Fibroblast of lung (primary cell): ENCODE measurements around the gene GAL. TPM values are rescaled to one million over a fixed set of nuclear protein-coding genes. Genes with fewer than 3 reads are reported as not detected.
A peak's percentile ranks its signal among the peaks of the same experiment; 100 is the strongest.

Experiments used
- DNase-seq, 2 donors: peaks; one replicate each; pipeline versions ENCODE4 v3.0.0 to v3.0.0-alpha.2; 2010; ENCODE audit warnings: low read depth in 2 of 2
- H2AFZ ChIP-seq: 2 replicates; pipeline ENCODE4 v1.5.1; 2012; ENCODE audit warnings: low read length, control low read depth, inconsistent platforms
- H3K27ac ChIP-seq: 2 replicates; pipeline ENCODE4 v1.5.1; 2011; ENCODE audit warnings: low read length, control low read depth; ENCODE audit not compliant: insufficient read depth
- H3K27me3 ChIP-seq: 2 replicates; pipeline ENCODE4 v1.5.1; 2011; ENCODE audit warnings: mild to moderate bottlenecking, low read length; ENCODE audit not compliant: control insufficient read depth, insufficient read depth
- H3K36me3 ChIP-seq: 2 replicates; pipeline ENCODE4 v1.5.1; 2011; ENCODE audit warnings: low read length; ENCODE audit not compliant: control insufficient read depth, insufficient read depth
- H3K4me1 ChIP-seq: 2 replicates; pipeline ENCODE4 v1.5.1; 2011; ENCODE audit warnings: low read length; ENCODE audit not compliant: control insufficient read depth, insufficient read depth; ENCODE audit errors: extremely low read depth
- H3K4me2 ChIP-seq: 2 replicates; pipeline ENCODE4 v1.5.1; 2011; ENCODE audit warnings: low read length, control low read depth; ENCODE audit not compliant: insufficient read depth; ENCODE audit errors: extremely low read depth
- H3K4me3 ChIP-seq, 4 experiments: fragments of 200-600 bp in 1 of 4; sonication (generic) in 1 of 4; replicated peaks in 1 of 4; 2 replicates each; pipeline ENCODE4 v1.5.1; 2011 to 2016; ENCODE audit warnings: low read length in 4 of 4, low read depth in 3 of 4, mild to moderate bottlenecking in 3 of 4, control low read depth in 2 of 4, inconsistent platforms in 1 of 4, mixed read lengths in 1 of 4; ENCODE audit not compliant: insufficient read depth in 1 of 4; ENCODE audit errors: control extremely low read depth in 1 of 4
- H3K79me2 ChIP-seq: 2 replicates; pipeline ENCODE4 v1.5.1; 2012; ENCODE audit warnings: mild to moderate bottlenecking, low read length, inconsistent platforms; ENCODE audit not compliant: control insufficient read depth, insufficient read depth
- H3K9ac ChIP-seq: 2 replicates; pipeline ENCODE4 v1.5.1; 2011; ENCODE audit warnings: mild to moderate bottlenecking, low read length, control low read depth; ENCODE audit not compliant: insufficient read depth
- H3K9me3 ChIP-seq: 2 replicates; pipeline ENCODE4 v1.5.1; 2012; ENCODE audit warnings: low read depth, low read length; ENCODE audit not compliant: control insufficient read depth, insufficient read depth
- H4K20me1 ChIP-seq: 2 replicates; pipeline ENCODE4 v1.5.1; 2011; ENCODE audit warnings: low read length; ENCODE audit not compliant: control insufficient read depth, insufficient read depth; ENCODE audit errors: extremely low read depth
- EZH2 ChIP-seq: IDR thresholded peaks from 2 replicates; pipeline ENCODE4 v1.5.1; 2012; ENCODE audit warnings: low read length, control low read depth, mild to moderate bottlenecking; ENCODE audit errors: missing control alignments
- polyA plus RNA-seq, 2 donors: library from polyadenylated mRNA; depleted of rRNA in 1 of 2; stranded (reverse) in 1 of 2; unstranded in 1 of 2; fragments of >200 nt; gene quantifications; 2 replicates each; pipeline ENCODE4 v1.2.1, GENCODE V29; 2011 to 2012; ENCODE audit warnings: missing spikeins in 1 of 2
- total RNA-seq: library from RNA; depleted of rRNA; stranded (reverse); fragments of >200 nt; gene quantifications from 2 replicates; pipeline ENCODE4 v1.2.1, GENCODE V29; 2014
- TF ChIP-seq, protein P1 (sequence below), 2 donors: IDR thresholded peaks in 1 of 2; conservative IDR thresholded peaks in 1 of 2; 1 replicate in 1 of 2; 2 replicates in 1 of 2; pipeline ENCODE4 v1.5.1; 2011 to 2012; ENCODE audit warnings: low read length in 2 of 2, control low read depth in 1 of 2, inconsistent platforms in 1 of 2, low read depth in 1 of 2, mild to moderate bottlenecking in 1 of 2

GAL gene
- total and polyA plus RNA-seq, 2 donors (not counting 1 experiment from before 2014, with no cell fraction given): 1.6 to 5.4 TPM

DNA sequence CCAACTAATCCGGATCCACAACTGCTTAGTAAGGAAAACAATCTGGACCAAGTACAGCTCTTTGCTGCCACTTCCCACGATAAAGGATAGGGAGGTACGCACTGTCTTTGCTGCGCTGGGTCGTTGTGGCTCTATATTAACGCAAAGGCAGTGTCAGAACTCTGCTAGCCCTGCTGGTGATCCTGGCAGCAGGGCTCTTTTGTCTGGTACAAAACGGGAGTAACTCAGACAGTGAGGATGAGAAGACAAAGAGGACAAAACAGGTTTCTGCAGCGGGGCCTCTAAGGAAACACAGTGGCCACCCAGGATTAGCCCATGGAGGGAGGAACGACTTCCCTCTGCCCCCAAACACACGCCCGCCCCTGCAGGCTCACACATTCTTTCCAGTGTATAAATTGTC, 26.1 kb downstream of the GAL start:
- no peak for TF ChIP-seq EZH2
- TF ChIP-seq, protein P1, sequence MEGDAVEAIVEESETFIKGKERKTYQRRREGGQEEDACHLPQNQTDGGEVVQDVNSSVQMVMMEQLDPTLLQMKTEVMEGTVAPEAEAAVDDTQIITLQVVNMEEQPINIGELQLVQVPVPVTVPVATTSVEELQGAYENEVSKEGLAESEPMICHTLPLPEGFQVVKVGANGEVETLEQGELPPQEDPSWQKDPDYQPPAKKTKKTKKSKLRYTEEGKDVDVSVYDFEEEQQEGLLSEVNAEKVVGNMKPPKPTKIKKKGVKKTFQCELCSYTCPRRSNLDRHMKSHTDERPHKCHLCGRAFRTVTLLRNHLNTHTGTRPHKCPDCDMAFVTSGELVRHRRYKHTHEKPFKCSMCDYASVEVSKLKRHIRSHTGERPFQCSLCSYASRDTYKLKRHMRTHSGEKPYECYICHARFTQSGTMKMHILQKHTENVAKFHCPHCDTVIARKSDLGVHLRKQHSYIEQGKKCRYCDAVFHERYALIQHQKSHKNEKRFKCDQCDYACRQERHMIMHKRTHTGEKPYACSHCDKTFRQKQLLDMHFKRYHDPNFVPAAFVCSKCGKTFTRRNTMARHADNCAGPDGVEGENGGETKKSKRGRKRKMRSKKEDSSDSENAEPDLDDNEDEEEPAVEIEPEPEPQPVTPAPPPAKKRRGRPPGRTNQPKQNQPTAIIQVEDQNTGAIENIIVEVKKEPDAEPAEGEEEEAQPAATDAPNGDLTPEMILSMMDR (conservative IDR thresholded peaks at IDR 0.05 in 1 of 2, IDR thresholded peaks at IDR 0.05 in 1 of 2; ENCODE audit: low read depth in 1 of 2, low read length in 2 of 2): no peak
- H3K27me3 ChIP-seq: peaks cover 17% of the 10 kb centered on the region

DNA sequence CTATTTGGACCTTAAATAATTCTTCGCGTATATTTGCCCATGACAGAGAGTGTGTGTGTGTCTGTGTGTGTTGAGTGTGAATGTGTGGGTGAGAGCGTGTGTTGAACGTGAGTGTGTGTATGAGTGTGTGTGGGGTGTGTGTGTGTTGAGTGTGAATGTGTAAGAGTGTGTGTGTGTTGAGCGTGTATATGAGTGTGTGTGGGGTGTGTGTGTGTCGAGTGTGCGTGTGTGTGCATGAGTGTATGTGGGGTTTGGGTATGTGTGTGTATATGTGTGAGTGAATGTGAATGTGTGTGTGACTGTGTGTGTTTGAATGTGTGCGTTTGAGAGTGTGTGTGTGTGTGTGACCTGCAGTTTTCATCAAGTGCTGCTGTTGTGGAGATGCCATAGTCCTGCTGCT, 26.8 kb downstream of the GAL start:
- no peaks in the 10 kb centered on the region for H3K9me3 ChIP-seq
- DNase-seq: no peak
- peaks cover 17% of the 10 kb centered on the region for H3K27me3 ChIP-seq
- no peak for TF ChIP-seq EZH2
- TF ChIP-seq, protein P1 (conservative IDR thresholded peaks at IDR 0.05 in 1 of 2, IDR thresholded peaks at IDR 0.05 in 1 of 2; ENCODE audit: low read depth in 1 of 2, low read length in 2 of 2): no peak
- H3K4me3 ChIP-seq: no peak overlapping the region
- no peaks in the 10 kb centered on the region for H3K79me2 ChIP-seq
- H3K27ac ChIP-seq: no peak overlapping the region
- no peaks in the 10 kb centered on the region for H4K20me1 ChIP-seq
- no peak overlapping the region for H3K9ac ChIP-seq
- no peaks in the 10 kb centered on the region for H3K36me3 ChIP-seq
- H3K4me1 ChIP-seq: no peaks in the 10 kb centered on the region
- H2AFZ ChIP-seq: no peak overlapping the region
- no peak overlapping the region for H3K4me2 ChIP-seq

More for the DNA sequence above, 26.1 kb downstream of the GAL start:
- DNase-seq: peak in 1 of 2 donors; percentile 2
- Histone ChIP-seq H4K20me1 (no peaks in the 10 kb centered on the region), H3K36me3 (no peaks in the 10 kb centered on the region), H3K27ac (no peak overlapping the region), H3K4me2 (no peak overlapping the region), H3K4me3 (no peak overlapping the region), H3K4me1 (no peaks in the 10 kb centered on the region), H2AFZ (no peak overlapping the region), H3K9me3 (no peaks in the 10 kb centered on the region), H3K9ac (no peak overlapping the region), H3K79me2 (no peaks in the 10 kb centered on the region)

DNA sequence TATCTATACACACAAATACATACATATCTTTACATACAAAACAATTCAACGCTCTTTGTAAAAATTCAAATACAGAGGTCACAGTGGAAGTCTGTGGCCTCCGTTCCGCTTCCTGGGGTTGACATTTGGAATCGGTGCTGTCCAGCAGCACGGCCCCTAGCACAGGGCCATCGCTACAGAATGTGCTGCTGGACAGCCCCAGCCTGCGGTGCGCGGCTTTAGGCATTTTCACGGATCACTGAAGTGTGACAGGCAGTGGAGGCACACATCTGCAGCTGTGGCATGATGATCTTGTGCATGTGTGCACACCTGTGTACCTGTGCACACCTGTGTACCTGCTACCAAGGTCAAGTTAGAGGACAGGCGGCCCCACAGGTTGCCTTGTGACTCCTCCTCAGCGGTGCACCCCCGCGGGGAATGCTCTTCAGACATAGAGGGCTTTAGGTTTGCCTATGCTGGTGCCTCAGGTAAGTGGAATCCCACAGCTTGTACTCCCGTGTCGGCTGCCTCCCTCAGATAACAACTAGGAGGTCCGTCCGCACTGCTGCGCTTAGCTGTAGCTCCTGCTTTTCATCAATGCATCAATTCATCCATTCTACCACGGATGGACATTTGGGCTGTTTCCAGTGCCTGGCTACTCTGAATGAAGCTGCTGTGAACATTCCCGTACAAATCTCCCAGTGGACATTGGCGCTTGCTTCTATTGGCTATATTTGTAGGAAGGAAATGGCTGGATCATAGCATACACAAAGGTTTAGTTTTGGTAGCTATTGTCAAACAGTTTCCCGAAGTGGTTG, 29.9 kb downstream of the GAL start:
- no peak overlapping the region for H3K9ac ChIP-seq
- DNase-seq: no peak
- H3K4me1 ChIP-seq: no peaks in the 10 kb centered on the region
- H3K27me3 ChIP-seq: peaks cover 25% of the 10 kb centered on the region
- no peak for TF ChIP-seq EZH2
- TF ChIP-seq, protein P1 (conservative IDR thresholded peaks at IDR 0.05 in 1 of 2, IDR thresholded peaks at IDR 0.05 in 1 of 2; ENCODE audit: low read depth in 1 of 2, low read length in 2 of 2): no peak
- H3K79me2 ChIP-seq: no peaks in the 10 kb centered on the region
- no peak overlapping the region for H2AFZ ChIP-seq
- H3K9me3 ChIP-seq: no peaks in the 10 kb centered on the region
- H3K36me3 ChIP-seq: no peaks in the 10 kb centered on the region
- H4K20me1 ChIP-seq: no peaks in the 10 kb centered on the region
- H3K4me2 ChIP-seq: no peak overlapping the region
- H3K27ac ChIP-seq: no peak overlapping the region
- H3K4me3 ChIP-seq: no peak overlapping the region
